OCI-LY1 (cell line): Measurements from ENCODE around the gene NCOR1.

Experiments
- EZH2 ChIP-seq: fragments of 200-600 bp; sonication (generic), shearing (Covaris generic); IDR thresholded peaks from 2 replicates; pipeline ENCODE4 v1.8.0; 2017; ENCODE audit warnings: borderline replicate concordance, mixed run types, mild to moderate bottlenecking, antibody characterized with exemption, low read length, moderate library complexity, mixed read lengths
- TF ChIP-seq, protein P1 (sequence below): fragments of 200-600 bp; sonication (generic), shearing (Covaris generic); IDR thresholded peaks from 2 replicates; pipeline ENCODE4 v1.5.1; 2017; ENCODE audit warnings: mild to moderate bottlenecking, antibody characterized with exemption, low read length, moderate library complexity, mixed read lengths

DNA sequence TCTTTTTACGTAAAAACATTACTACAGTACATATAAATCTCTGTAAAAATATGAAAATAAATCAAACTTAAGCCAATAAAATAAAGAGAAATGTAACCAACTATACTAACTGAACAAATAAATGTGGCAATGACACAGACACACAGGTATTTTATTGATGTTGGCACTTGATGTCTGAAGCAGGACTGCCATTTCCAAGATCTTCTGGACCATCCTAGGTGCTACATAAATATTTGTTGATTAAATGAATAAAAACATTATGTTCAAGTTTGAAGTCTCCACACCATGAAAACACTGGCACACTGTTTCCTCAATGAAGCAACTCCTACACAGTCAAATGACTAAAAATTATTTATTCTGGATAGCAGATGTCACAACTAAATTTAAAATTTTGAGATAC is 106.9 kb downstream of the NCOR1 start:
- TF ChIP-seq, protein P1, sequence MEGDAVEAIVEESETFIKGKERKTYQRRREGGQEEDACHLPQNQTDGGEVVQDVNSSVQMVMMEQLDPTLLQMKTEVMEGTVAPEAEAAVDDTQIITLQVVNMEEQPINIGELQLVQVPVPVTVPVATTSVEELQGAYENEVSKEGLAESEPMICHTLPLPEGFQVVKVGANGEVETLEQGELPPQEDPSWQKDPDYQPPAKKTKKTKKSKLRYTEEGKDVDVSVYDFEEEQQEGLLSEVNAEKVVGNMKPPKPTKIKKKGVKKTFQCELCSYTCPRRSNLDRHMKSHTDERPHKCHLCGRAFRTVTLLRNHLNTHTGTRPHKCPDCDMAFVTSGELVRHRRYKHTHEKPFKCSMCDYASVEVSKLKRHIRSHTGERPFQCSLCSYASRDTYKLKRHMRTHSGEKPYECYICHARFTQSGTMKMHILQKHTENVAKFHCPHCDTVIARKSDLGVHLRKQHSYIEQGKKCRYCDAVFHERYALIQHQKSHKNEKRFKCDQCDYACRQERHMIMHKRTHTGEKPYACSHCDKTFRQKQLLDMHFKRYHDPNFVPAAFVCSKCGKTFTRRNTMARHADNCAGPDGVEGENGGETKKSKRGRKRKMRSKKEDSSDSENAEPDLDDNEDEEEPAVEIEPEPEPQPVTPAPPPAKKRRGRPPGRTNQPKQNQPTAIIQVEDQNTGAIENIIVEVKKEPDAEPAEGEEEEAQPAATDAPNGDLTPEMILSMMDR = no peak
- no peak for TF ChIP-seq EZH2
